ENCODE results near the gene JDP2.
A peak's percentile ranks its signal among the peaks of the same experiment; 100 is the strongest.
"Not testable (repeated sequence)": the region's sequence is repeated elsewhere in the genome, so short reads cannot be mapped to it uniquely, and the experiment has no call there.

The JDP2 gene

GRCh38 chr14:75427482-75428229 lies at the start of gene JDP2:
Gene JDP2, plus strand, starts transcription at chr14:75428022. Its CDS starts 9,899 bp downstream, at chr14:75437921.
- peak; percentile 31 for DNase-seq

GRCh38 chr14:75379246-75379929 lies 48.4 kb upstream of the JDP2 start:
- DNase-seq: no peak

GRCh38 chr14:75379930-75380270 lies 47.9 kb upstream of the JDP2 start:
- DNase-seq: no peak

GRCh38 chr14:75380656-75381055 lies 47.2 kb upstream of the JDP2 start:
- no peak for DNase-seq

GRCh38 chr14:75381642-75382041 lies 46.2 kb upstream of the JDP2 start:
- DNase-seq: no peak

- not testable (repeated sequence) for DNase-seq
These were observed 44.6 kb upstream of the JDP2 start for GRCh38 chr14:75383219-75383618.

GRCh38 chr14:75383721-75384120 lies 44.1 kb upstream of the JDP2 start:
- no peak for DNase-seq

- no peak for DNase-seq
These were observed 38.1 kb upstream of the JDP2 start for GRCh38 chr14:75389679-75390078.

GRCh38 chr14:75390183-75390582 lies 37.6 kb upstream of the JDP2 start:
- no peak for DNase-seq

GRCh38 chr14:75391953-75392352 lies 35.9 kb upstream of the JDP2 start:
- no peak for DNase-seq

GRCh38 chr14:75392686-75393641 lies 34.9 kb upstream of the JDP2 start:
- no peak for DNase-seq

- no peak for DNase-seq
These were observed 34.0 kb upstream of the JDP2 start for GRCh38 chr14:75393794-75394193.

GRCh38 chr14:75395862-75396261 lies 32.0 kb upstream of the JDP2 start:
- DNase-seq: no peak

GRCh38 chr14:75399321-75399720 lies 28.5 kb upstream of the JDP2 start:
- DNase-seq: no peak

GRCh38 chr14:75399843-75400775 lies 27.7 kb upstream of the JDP2 start:
- no peak for DNase-seq

GRCh38 chr14:75401361-75401760 lies 26.5 kb upstream of the JDP2 start:
- no peak for DNase-seq

- peak; percentile 15 for DNase-seq
These were observed 24.9 kb upstream of the JDP2 start for GRCh38 chr14:75402867-75403413.

- no peak for DNase-seq
These were observed 23.0 kb upstream of the JDP2 start for GRCh38 chr14:75404847-75405246.

GRCh38 chr14:75406102-75406501 lies 21.7 kb upstream of the JDP2 start:
- no peak for DNase-seq

GRCh38 chr14:75406856-75407255 lies 21.0 kb upstream of the JDP2 start:
- DNase-seq: no peak

GRCh38 chr14:75409316-75410205 lies 18.3 kb upstream of the JDP2 start:
- no peak for DNase-seq

Measured in hematopoietic multipotent progenitor cell treated with erythropoietin and hydrocortisone succinate and interleukin-3 and kit ligand, for 8 days (in vitro differentiated cells).